Ectodermal cell (in vitro differentiated cells): ENCODE data around the gene YBX3. TPM values are rescaled to one million over a fixed set of nuclear protein-coding genes. Genes with fewer than 3 reads are reported as not detected.
"Not testable (repeated sequence)": the region's sequence is repeated elsewhere in the genome, so short reads cannot be mapped to it uniquely, and the experiment has no call there.

ENCODE experiments used
- H3K27ac ChIP-seq: 2 replicates; pipeline ENCODE4 v1.7.0; 2013; ENCODE audit warnings: mild to moderate bottlenecking, low read depth, low read length; ENCODE audit not compliant: insufficient read depth, poor library complexity, severe bottlenecking
- H3K27me3 ChIP-seq: 2 replicates; pipeline ENCODE4 v1.7.0; 2013; ENCODE audit warnings: mild to moderate bottlenecking, low read length; ENCODE audit not compliant: insufficient read depth, control insufficient read depth, poor library complexity, severe bottlenecking
- H3K36me3 ChIP-seq: one replicate; pipeline ENCODE4 v1.7.0; 2013; ENCODE audit warnings: low read length; ENCODE audit not compliant: control insufficient read depth, insufficient read depth
- H3K4me1 ChIP-seq: one replicate; pipeline ENCODE4 v1.7.0; 2013; ENCODE audit warnings: low read length; ENCODE audit not compliant: control insufficient read depth, insufficient read depth
- H3K4me3 ChIP-seq: 2 replicates; pipeline ENCODE4 v1.7.0; 2013; ENCODE audit warnings: low read depth, low read length, control low read depth; ENCODE audit not compliant: insufficient read depth
- H3K9me3 ChIP-seq: 2 replicates; pipeline ENCODE4 v1.7.0; 2013; ENCODE audit warnings: mild to moderate bottlenecking, low read length, moderate library complexity; ENCODE audit not compliant: control insufficient read depth
- WGBS, 2 experiments: methylation state at CpG; one replicate each; pipeline ENCODE4 v1.1.7; 2013; ENCODE audit warnings: missing lambda C conversion rate in 2 of 2; 5-methylcytosine and 5-hydroxymethylcytosine counted together
- polyA plus RNA-seq, 4 experiments: library from polyadenylated mRNA; stranded (reverse); fragments of 50-300 nt; gene quantifications; one replicate each; pipeline ENCODE4 v1.2.3, GENCODE V29; 2013

YBX3 gene
- 192 TPM for polyA plus RNA-seq (2013, experiment 1 of 4)
- polyA plus RNA-seq (2013, experiment 2 of 4): 181 TPM
- 164 TPM for polyA plus RNA-seq (2013, experiment 3 of 4)
- polyA plus RNA-seq (2013, experiment 4 of 4): 169 TPM

DNA sequence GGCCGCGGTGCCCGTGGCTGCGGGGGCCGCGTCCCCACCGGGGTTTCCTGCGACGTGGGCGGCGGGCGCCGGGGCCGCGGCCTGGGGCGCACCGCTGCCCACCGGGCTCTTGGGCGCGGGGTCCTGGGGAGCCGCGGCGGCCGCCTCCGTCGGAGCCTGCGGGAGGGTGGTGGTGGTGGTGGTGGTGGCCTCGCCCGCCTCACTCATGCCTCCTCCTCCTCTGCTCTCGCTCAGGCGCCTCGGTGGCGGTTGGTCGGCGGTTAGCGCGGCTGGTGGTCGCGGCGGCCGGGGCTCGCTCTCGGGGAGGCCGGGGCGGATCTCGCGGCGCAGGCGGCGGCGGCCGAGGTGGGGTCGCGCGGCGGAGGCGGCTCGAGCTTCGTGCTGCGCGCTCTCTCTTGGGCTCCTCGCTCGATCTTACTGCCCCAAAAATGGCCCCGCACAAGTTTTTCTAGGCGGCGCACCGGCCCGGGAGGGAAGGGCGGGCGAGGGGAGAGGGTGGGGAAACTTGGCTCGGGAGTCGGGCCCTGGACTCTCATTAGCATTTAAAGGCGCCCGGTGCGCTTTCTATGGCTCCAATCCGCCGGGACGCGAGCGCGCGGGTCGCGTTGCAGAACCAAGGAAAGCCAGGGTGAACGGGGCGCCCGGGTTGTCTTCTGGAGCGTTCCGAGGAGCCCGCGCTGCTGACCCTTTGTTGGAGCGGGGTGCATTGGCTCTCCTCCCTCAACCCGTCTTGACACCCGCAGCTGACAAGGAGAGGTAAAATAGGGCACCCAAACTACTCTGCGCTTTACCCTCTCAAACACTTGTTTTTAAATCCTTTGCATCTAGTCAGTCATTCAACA is at the start of gene YBX3:
Gene YBX3, minus strand, starts transcription at position 419 of the 842 bp plus-strand sequence. Its CDS starts 212 bp downstream, at position 207.
- Histone ChIP-seq H3K27me3 (peaks cover 13% of the 10 kb centered on the region), H3K27ac (peak within 1 kb of the TSS; percentile 57)
- 0 to 1% methylated on average over 94 to 95 of the region's 95 CpGs for WGBS, 2 experiments

DNA sequence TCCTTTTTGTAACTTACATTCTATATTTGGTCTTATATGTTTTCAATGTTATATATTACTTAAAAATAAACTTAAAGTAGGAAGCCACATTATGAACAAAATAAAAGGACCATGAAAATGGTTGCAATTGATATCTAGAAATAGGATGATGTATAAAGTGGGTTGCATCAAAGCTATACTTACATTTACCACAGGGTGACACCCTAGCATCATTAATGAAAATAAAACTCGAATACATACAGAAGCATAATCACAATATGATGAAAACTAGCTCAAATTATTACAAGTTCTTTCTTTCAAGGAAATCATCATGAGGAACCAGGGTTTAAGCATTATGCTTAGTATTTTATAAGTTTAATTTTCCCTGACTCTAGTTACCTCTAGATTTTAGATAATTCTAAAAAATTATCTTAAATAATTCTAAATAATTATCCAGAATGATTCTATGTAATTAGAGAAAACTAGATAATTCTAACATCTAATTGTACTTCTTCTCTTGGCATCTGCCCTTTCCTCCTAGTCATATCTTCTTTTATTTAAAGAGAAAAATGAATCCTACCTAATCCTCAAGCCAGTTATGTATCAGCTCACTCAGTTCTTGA is 48.1 kb upstream of the YBX3 start:
- no peaks in the 10 kb centered on the region for H3K27me3 ChIP-seq

More for the DNA sequence above, at the start of gene YBX3:
- Histone ChIP-seq H3K4me3 (peak within 1 kb of the TSS; percentile 87), H3K36me3 (no peaks in the 10 kb centered on the region), H3K4me1 (peaks cover 13% of the 10 kb centered on the region), H3K9me3 (no peaks in the 10 kb centered on the region)

DNA sequence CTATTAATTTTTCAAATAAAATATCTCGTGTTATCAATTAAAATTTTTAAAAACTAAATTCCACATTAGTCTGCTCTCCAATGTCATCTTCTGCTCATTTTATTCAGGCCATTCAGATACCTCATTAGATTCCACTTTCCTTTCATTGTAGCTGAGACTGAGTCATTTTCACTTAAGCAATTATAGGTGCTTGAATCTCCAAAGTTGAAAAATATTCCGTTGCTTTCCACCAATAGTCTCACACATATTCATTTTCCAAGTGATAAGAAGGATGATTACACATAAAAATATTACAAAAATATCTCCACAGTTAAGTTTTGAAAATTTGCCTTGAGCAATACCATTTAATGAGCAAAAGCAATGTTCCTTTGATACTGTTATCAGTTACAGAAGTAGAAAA is 36.5 kb upstream of the YBX3 start:
- WGBS, 2 experiments: 62 to 92% methylated on average over 1 to 2 of the region's 2 CpGs
- Histone ChIP-seq H3K27ac (no peak overlapping the region), H3K4me3 (no peak overlapping the region), H3K27me3 (no peaks in the 10 kb centered on the region), H3K36me3 (no peaks in the 10 kb centered on the region), H3K4me1 (no peaks in the 10 kb centered on the region), H3K9me3 (no peaks in the 10 kb centered on the region)

More for the DNA sequence above, 48.1 kb upstream of the YBX3 start:
- Histone ChIP-seq H3K4me1 (no peaks in the 10 kb centered on the region), H3K9me3 (no peaks in the 10 kb centered on the region), H3K4me3 (no peak overlapping the region), H3K36me3 (no peaks in the 10 kb centered on the region), H3K27ac (no peak overlapping the region)
- 0 to 11% methylated on average over 1 of the region's 1 CpG for WGBS, 2 experiments

DNA sequence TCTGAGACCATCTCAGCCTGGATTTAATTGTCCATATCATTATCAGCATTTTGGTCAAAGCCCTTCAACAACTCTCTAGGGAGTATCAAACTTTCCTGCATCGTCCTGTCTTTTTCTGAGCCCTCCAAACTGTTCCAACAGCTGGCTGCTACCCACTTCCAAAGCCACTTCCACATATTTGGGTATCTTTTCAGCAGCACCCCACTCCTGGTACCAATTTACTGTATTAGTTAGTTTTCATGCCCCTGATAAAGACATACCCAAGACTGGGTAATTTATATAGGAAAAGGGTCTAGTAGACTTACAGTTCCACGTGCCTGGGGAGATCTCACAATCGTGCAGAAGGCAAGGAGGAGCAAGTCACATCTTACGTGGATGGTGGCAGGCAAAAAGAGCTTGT is 33.1 kb upstream of the YBX3 start:
- Histone ChIP-seq H3K4me1 (no peaks in the 10 kb centered on the region), H3K27me3 (no peaks in the 10 kb centered on the region), H3K36me3 (no peaks in the 10 kb centered on the region), H3K4me3 (no peak overlapping the region), H3K9me3 (no peaks in the 10 kb centered on the region), H3K27ac (no peak overlapping the region)
- 86% methylated on average over 4 of the region's 4 CpGs for WGBS, 2 experiments

DNA sequence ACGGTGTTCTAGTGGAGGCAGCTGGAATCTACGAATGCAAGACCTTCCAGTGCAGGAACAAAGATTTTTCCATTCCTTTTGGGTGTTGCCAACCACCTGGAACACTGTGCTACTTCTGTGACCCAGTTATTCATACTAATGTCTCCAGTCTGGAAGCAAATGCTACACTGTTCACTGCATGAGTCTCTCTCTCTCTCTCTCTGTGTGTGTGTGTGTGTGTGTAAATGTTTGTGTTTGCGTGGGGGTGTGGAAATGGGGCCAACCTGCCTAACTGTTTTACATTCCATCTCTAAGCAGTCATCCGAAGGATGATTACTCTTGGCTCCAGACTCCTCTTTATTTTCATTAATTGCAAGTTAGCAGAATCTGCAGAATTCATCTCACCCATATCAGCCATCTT is 29.9 kb upstream of the YBX3 start:
- no peaks in the 10 kb centered on the region for H3K27me3 ChIP-seq
- no peaks in the 10 kb centered on the region for H3K36me3 ChIP-seq
- 79 to 88% methylated on average over 3 to 4 of the region's 4 CpGs for WGBS, 2 experiments
- no peaks in the 10 kb centered on the region for H3K9me3 ChIP-seq
- no peak overlapping the region for H3K27ac ChIP-seq
- no peaks in the 10 kb centered on the region for H3K4me1 ChIP-seq
- H3K4me3 ChIP-seq: no peak overlapping the region

DNA sequence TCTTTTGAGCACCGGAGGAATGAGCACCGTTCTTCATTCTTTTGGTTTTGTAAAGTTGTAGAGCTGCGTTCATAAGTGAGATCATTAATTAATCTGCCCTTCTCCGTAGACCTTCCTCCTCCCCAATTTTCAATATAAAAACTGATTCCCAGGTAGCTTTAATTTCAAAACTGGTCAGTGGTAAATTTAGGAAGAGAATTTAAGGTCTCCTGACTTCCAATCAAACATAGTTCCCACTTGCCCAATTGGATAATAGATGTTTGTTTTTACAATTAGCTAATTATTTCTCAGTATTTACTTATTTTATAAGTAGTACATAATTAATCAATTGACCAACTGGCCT is 27.2 kb upstream of the YBX3 start:
- WGBS, 2 experiments: 6 to 13% methylated on average over 3 of the region's 4 CpGs
- Histone ChIP-seq H3K27me3 (no peaks in the 10 kb centered on the region), H3K4me3 (no peak overlapping the region)

DNA sequence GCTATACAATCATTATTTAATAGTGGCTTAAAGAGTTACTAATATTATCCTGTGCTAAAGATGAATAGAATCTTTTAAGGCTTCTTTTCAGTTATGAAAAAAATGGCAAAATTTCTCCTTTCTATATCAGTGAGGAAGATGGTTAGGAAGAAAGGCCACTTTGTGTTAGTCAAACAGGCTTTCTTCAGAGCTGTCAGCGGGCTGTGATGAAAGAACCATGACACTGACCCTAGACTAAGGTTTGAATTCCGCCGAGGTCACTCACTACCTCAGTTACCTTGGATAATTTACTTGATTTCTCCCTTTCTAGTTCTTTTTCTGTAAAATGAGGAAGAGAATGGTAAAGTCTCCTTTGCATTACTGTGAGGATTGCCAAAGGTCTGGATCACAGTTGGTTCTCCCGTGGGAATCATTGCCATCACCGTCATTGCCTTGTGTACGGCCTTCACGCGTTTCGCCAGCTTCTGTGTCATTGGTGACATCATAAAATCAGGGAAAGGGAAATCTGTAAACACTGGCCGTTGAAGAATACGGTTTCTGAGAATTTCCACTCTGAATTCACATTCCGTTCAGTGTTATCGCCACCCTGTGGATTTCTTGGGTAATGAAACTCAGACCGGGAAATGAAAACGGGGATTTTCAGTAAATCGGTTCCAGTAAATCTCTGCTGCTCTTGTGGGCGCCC is 26.7 kb upstream of the YBX3 start:
- Histone ChIP-seq H3K36me3 (no peaks in the 10 kb centered on the region), H3K9me3 (no peaks in the 10 kb centered on the region), H3K27ac (no peak overlapping the region), H3K27me3 (no peaks in the 10 kb centered on the region), H3K4me1 (no peaks in the 10 kb centered on the region), H3K4me3 (no peak overlapping the region)
- whole genome bisulfite sequencing, 2 experiments: 7 to 16% methylated on average over 15 to 17 of the region's 17 CpGs

More for the DNA sequence above, 27.2 kb upstream of the YBX3 start:
- H3K4me1 ChIP-seq: no peaks in the 10 kb centered on the region
- no peaks in the 10 kb centered on the region for H3K9me3 ChIP-seq
- no peak overlapping the region for H3K27ac ChIP-seq
- H3K36me3 ChIP-seq: no peaks in the 10 kb centered on the region

DNA sequence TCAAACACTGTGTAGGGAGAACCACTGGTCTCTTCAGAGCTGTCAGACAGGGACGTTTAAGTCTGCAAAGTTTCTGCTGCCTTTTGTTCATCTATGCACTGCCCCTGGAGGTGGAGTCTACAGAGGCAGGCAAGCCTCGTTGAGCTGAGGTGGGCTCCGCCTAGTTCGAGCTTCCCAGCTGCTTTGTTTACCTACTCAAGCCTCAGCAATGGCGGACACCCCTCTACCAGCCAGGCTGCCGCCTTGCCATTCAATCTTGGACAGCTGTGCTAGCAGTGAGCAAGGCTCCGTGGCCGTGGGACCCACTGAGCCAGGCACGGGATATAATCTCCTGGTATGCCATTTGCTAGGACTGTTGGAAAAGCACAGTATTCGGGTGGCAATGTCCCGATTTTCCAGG is 24.6 kb upstream of the YBX3 start:
- Histone ChIP-seq H3K4me3 (no peak overlapping the region), H3K27me3 (no peaks in the 10 kb centered on the region), H3K4me1 (no peaks in the 10 kb centered on the region), H3K36me3 (no peaks in the 10 kb centered on the region), H3K27ac (no peak overlapping the region), H3K9me3 (no peaks in the 10 kb centered on the region)
- 62 to 64% methylated on average over 11 of the region's 11 CpGs for WGBS, 2 experiments

DNA sequence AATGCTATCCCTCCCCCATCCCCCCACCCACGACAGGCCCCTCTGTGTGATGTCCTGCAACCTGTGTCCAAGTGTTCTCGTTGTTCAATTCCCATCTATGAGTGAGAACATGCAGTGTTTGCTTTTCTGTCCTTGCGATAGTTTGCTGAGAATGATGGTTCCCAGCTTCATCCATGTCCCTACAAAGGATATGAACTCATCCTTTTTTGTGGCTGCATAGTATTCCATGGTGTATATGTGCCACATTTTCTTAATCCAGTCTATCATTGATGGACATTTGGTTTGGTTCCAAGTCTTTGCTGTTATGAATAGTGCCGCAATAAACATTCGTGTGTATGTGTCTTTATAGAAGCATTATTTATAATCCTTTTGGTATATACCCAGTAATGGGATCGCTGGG is 20.3 kb upstream of the YBX3 start:
- H3K36me3 ChIP-seq, H3K27ac ChIP-seq, H3K9me3 ChIP-seq, H3K4me3 ChIP-seq, H3K4me1 ChIP-seq, H3K27me3 ChIP-seq: not testable (repeated sequence)
- WGBS, 2 experiments: 91 to 93% methylated on average over 6 of the region's 6 CpGs

DNA sequence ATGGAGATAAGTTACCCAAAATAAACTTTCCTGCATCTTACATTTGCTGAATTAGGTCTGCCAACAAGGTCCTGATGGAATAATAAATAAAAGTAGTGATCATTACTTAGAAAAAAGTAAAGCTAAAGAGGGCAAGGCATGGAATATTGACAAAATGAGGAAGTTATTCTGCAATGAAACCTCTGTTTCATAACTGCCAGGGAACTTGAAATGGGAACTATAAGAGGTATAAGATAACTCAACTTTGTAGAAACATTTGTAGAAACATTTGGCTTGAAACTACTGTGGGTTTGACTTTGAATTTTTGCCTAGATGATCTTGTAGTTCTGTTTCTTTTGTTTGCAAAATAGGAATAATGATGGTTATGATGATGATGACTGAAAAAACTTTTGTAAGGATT is 18.7 kb upstream of the YBX3 start:
- Histone ChIP-seq H3K27ac (no peak overlapping the region), H3K27me3 (no peaks in the 10 kb centered on the region), H3K36me3 (no peaks in the 10 kb centered on the region), H3K4me3 (no peak overlapping the region), H3K9me3 (no peaks in the 10 kb centered on the region), H3K4me1 (no peaks in the 10 kb centered on the region)
